ENCODE measurements around the gene LRRC73.

LRRC73 gene

DNA sequence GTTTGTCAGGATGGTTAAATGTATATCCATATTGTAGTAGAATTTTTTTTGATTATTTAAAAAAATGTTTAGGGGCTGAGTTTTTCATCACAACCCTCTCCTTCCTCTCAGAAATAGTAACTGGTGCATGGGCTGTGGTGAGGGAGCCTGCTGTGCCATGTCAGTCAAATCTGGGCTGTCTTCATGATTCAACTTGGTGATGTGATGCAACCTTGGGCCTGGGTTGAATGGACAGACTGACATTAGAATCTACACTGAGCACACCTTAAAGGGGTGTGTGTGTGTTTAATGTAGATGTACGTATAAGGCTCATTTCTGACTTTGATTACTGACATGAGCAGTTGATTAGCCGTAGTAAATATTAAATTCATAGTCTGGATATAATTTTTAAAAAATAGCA, 29.1 kb downstream of the LRRC73 start:
- H3K4me3 ChIP-seq (ENCODE audit: low read depth, low read length): no peak overlapping the region
- peak; percentile 71 for DNase-seq (ENCODE audit: low read depth)
- TF ChIP-seq, protein P1, sequence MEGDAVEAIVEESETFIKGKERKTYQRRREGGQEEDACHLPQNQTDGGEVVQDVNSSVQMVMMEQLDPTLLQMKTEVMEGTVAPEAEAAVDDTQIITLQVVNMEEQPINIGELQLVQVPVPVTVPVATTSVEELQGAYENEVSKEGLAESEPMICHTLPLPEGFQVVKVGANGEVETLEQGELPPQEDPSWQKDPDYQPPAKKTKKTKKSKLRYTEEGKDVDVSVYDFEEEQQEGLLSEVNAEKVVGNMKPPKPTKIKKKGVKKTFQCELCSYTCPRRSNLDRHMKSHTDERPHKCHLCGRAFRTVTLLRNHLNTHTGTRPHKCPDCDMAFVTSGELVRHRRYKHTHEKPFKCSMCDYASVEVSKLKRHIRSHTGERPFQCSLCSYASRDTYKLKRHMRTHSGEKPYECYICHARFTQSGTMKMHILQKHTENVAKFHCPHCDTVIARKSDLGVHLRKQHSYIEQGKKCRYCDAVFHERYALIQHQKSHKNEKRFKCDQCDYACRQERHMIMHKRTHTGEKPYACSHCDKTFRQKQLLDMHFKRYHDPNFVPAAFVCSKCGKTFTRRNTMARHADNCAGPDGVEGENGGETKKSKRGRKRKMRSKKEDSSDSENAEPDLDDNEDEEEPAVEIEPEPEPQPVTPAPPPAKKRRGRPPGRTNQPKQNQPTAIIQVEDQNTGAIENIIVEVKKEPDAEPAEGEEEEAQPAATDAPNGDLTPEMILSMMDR (IDR thresholded peaks at IDR 0.05; ENCODE audit: low read depth, low read length): no peak
- no peak for TF ChIP-seq MYC (IDR thresholded peaks at IDR 0.05; ENCODE audit: low read depth, low read length)
- no peak for TF ChIP-seq MAX (IDR thresholded peaks at IDR 0.05; ENCODE audit: low read depth, low read length)
- TF ChIP-seq POLR2A (IDR thresholded peaks at IDR 0.05; ENCODE audit: extremely low read depth, insufficient read length): no peak

GRCh38 chr6:43478008-43478372, 32.2 kb downstream of the LRRC73 start:
- TF ChIP-seq, protein P1 (IDR thresholded peaks at IDR 0.05; ENCODE audit: low read depth, low read length): no peak
- no peak for TF ChIP-seq POLR2A (IDR thresholded peaks at IDR 0.05; ENCODE audit: extremely low read depth, insufficient read length)
- no peak for TF ChIP-seq MYC (IDR thresholded peaks at IDR 0.05; ENCODE audit: low read depth, low read length)
- TF ChIP-seq MAX (IDR thresholded peaks at IDR 0.05; ENCODE audit: low read depth, low read length): no peak

DNA sequence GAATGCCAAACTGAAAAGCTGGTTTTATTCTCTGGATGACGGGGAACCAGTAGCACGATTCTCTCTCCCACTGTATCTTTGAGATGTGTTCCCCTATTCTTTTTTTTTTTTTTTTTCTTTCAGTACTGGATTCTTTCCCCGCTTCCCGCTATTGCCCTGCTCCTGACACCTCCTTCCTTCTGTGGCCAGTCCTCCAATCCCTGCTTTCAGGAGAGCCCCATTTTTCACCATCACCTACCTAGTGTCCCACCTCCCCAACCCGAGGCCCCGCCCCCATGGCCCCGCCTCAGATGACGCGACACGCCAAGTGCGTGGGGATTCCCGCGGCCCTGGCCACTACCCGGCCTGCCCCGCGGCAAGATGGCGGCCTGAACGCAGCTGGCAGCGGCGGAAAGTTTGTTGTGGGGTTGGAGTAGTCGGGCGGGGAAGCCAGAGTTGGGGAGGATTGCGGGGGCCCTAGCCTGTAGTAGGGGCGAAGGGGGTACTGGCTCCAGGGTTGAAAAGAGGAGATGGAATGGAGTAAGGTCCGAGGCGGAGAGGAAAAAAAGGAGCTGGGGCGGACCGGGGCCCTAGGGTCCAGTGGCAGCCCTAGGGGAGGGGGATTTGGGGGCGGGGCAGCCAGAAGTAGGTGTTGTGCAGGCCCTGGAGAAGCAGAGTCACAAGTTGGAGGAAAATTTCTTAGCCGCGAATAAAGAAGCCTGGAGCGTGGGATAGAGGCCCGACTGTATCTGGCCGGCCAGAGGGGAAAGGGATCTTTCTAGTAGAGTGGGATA, 32.7 kb downstream of the LRRC73 start, which contains the start of gene TJAP1:
TSS of gene TJAP1 (plus strand) at position 336 of the 773 bp plus-strand sequence. CDS start 21,432 bp downstream, outside the sequence.
- DNase-seq (ENCODE audit: low read depth): peak; percentile 88
- TF ChIP-seq POLR2A (IDR thresholded peaks at IDR 0.05; ENCODE audit: extremely low read depth, insufficient read length) (peak; percentile 78), MYC (IDR thresholded peaks at IDR 0.05; ENCODE audit: low read depth, low read length) (no peak), MAX (IDR thresholded peaks at IDR 0.05; ENCODE audit: low read depth, low read length) (no peak)
- TF ChIP-seq, protein P1 (IDR thresholded peaks at IDR 0.05; ENCODE audit: low read depth, low read length): no peak
- peak within 1 kb of the TSS; percentile 93 for H3K4me3 ChIP-seq (ENCODE audit: low read depth, low read length)

More at GRCh38 chr6:43478008-43478372, 32.2 kb downstream of the LRRC73 start:
- no peak for DNase-seq (ENCODE audit: low read depth)
- H3K4me3 ChIP-seq (ENCODE audit: low read depth, low read length): peak overlapping the region; percentile 93

GRCh38 chr6:43476746-43477145, 33.4 kb downstream of the LRRC73 start:
- DNase-seq (ENCODE audit: low read depth): no peak
- H3K4me3 ChIP-seq (ENCODE audit: low read depth, low read length): peak overlapping the region; percentile 93
- no peak for TF ChIP-seq POLR2A (IDR thresholded peaks at IDR 0.05; ENCODE audit: extremely low read depth, insufficient read length)
- TF ChIP-seq MYC (IDR thresholded peaks at IDR 0.05; ENCODE audit: low read depth, low read length): no peak
- TF ChIP-seq MAX (IDR thresholded peaks at IDR 0.05; ENCODE audit: low read depth, low read length): no peak
- TF ChIP-seq, protein P1 (IDR thresholded peaks at IDR 0.05; ENCODE audit: low read depth, low read length): no peak

- TF ChIP-seq POLR2A (IDR thresholded peaks at IDR 0.05; ENCODE audit: extremely low read depth, insufficient read length): no peak
- no peak for TF ChIP-seq MYC (IDR thresholded peaks at IDR 0.05; ENCODE audit: low read depth, low read length)
- TF ChIP-seq MAX (IDR thresholded peaks at IDR 0.05; ENCODE audit: low read depth, low read length): no peak
- TF ChIP-seq, protein P1 (IDR thresholded peaks at IDR 0.05; ENCODE audit: low read depth, low read length): no peak
- no peak overlapping the region for H3K4me3 ChIP-seq (ENCODE audit: low read depth, low read length)
- no peak for DNase-seq (ENCODE audit: low read depth)
Observed at GRCh38 chr6:43475516-43475915, 34.6 kb downstream of the LRRC73 start.
